Fibroblast of the aortic adventitia (primary cell): Measurements from ENCODE around the gene FCN2. TPM values are rescaled to one million over a fixed set of nuclear protein-coding genes. Genes with fewer than 3 reads are reported as not detected.

Experiments
- DNase-seq: peaks from one replicate; pipeline ENCODE4 v3.0.0-alpha.2; 2010; ENCODE audit warnings: low read depth
- H3K4me3 ChIP-seq: 2 replicates; pipeline ENCODE4 v1.5.1; 2011; ENCODE audit warnings: low read depth, mild to moderate bottlenecking, control low read depth, low read length, moderate library complexity
- total RNA-seq: library from RNA; depleted of rRNA; stranded (reverse); fragments of >200 nt; gene quantifications from 2 replicates; pipeline ENCODE4 v1.2.3, GENCODE V29; 2012; ENCODE audit warnings: low replicate concordance
- TF ChIP-seq, protein P1 (sequence below): IDR thresholded peaks from 2 replicates; pipeline ENCODE4 v1.5.1; 2011; ENCODE audit warnings: mild to moderate bottlenecking, low read length, control low read depth, inconsistent platforms; ENCODE audit not compliant: insufficient read depth

Gene FCN2
- total RNA-seq, 1 donor, result not detected

DNA sequence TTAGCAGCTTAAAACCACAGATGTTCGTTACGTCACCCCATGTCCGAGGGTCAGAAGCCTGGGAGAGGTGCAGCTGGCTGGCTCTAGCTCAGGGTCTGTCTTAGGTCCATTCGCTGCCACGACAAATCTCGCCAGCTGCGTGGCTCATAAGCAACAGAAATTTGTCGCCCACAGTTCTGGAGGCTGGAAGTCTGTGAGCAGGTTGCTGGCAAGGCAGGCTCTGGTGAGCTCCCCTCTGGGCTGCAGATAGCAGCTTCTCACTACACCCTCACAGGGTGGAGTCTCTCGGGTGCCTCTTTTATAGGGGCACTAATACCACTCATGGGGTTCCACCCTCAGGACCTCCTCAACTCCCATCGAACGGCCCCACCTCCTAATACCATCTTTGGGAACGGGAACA, 40.1 kb upstream of the FCN2 start:
- DNase-seq, result no peak
- TF ChIP-seq, protein P1, sequence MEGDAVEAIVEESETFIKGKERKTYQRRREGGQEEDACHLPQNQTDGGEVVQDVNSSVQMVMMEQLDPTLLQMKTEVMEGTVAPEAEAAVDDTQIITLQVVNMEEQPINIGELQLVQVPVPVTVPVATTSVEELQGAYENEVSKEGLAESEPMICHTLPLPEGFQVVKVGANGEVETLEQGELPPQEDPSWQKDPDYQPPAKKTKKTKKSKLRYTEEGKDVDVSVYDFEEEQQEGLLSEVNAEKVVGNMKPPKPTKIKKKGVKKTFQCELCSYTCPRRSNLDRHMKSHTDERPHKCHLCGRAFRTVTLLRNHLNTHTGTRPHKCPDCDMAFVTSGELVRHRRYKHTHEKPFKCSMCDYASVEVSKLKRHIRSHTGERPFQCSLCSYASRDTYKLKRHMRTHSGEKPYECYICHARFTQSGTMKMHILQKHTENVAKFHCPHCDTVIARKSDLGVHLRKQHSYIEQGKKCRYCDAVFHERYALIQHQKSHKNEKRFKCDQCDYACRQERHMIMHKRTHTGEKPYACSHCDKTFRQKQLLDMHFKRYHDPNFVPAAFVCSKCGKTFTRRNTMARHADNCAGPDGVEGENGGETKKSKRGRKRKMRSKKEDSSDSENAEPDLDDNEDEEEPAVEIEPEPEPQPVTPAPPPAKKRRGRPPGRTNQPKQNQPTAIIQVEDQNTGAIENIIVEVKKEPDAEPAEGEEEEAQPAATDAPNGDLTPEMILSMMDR, result no peak

DNA sequence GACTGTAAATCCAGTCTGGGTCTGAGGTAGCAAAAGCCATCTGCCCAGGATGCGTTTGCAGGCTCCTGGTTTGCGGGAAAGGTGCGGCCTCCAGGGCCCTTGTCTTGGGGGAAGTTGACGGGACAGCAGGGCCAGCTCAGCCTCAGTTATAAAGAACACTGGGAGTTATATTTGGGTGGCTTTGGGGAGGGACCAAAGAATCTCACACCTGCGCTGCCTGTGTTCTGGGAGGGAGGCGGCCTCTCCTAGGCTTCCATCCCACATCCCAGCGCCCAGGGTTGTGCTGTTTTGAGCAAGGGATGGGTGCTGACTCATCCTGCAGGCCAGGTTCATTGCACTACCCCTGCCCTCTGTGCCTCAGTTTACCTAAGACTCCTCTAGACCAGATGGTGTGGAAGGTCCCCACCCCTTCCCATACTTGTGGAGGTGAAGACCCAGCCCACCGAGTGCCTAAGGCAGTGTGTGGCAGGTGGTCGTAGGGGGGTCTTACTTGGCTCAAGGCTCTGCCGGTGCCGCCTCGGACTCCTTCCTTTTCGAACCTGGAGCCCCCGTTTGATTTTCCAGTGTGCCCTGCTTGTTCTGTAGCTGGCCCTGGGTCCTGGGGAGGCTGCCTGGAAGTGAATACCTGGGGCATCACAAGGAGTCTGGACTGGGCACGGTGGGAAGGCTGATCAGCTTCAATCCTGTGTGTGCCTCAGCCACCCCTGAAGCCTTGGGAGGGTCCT, 39.3 kb upstream of the FCN2 start:
- no peak for DNase-seq
- H3K4me3 ChIP-seq, result no peak overlapping the region
- TF ChIP-seq, protein P1, result no peak

More for the DNA sequence above, 40.1 kb upstream of the FCN2 start:
- H3K4me3 ChIP-seq, result no peak overlapping the region

DNA sequence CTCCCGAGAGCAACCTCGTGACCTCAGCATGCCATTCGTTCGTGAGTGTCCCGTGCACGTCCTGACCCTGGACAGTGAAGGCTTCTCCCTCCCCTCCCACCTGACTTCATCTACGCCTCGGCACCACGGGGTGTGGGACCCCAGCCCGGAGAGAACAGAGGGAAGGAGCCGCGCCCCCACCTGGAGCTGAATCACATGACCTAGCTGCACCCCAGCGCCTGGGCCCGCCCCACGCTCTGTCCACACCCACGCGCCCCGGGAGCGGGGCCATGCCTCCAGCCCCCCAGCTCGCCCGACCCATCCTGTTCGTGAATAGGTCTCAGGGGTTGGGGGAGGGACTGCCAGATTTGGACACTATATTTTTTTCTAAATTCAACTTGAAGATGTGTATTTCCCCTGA, 38.3 kb upstream of the FCN2 start:
- TF ChIP-seq, protein P1, result no peak
- DNase-seq, result no peak
- no peak overlapping the region for H3K4me3 ChIP-seq

DNA sequence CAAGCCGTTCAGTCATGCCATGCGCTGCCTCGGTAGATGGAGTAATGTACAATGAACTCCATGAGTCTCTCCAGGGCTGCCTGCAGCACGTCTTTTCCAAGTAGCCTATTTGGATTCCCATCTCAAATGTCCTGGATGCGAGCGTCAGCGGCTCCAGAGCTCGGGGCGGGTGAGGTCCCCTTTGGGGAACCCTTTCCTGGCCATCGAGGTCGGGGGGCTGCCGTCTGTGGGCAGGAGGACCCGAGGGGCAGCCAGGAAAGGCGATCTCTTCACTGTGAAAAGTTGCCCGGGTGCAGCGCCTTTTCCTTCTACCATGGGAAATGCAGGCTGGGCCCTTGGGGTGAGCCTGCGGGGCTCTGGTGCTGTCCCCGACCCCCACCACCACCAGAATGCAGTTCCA, 36.9 kb upstream of the FCN2 start:
- TF ChIP-seq, protein P1, result no peak
- DNase-seq, result no peak
- H3K4me3 ChIP-seq, result no peak overlapping the region

DNA sequence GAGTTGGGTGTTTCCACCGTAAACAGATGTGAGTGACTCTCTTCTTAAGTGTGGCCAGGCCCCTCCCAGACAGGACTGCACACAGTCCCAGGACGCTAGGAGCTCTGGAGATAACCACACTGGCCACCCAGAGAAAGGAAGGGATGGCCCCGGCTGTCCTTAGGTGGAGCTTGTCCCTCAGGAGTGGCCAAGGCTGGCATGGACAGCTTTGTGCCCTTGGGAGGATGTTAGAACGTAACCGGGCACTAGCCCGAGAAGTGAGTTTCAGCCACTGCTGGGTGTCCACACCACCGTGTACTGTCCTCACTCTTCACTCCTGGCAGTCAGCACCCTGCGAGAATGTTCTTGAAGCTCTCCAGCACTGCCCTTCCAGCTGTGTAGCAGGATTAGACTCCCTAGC, 35.8 kb upstream of the FCN2 start:
- no peak for DNase-seq
- TF ChIP-seq, protein P1, result no peak
- no peak overlapping the region for H3K4me3 ChIP-seq

DNA sequence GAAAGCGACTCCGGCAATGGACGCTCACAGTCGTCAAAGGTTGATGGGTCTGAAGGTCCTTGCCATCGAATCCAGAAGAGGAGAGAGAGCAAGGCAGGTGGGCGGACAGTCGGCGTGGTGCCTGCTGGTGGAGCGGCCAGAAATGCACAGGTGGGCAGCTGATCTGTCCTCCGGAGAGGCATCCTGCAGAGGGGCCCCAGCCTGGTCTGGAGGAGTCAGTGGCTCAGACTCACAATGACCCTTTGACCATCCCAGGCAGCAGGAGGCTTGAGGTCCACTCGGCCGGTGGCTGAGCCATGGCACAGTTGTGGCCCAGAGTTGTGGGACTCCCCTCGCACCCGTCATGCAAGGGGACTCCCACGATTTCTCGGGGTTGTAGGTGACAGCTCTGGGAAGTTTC, 34.4 kb upstream of the FCN2 start:
- no peak for DNase-seq
- TF ChIP-seq, protein P1, result no peak

DNA sequence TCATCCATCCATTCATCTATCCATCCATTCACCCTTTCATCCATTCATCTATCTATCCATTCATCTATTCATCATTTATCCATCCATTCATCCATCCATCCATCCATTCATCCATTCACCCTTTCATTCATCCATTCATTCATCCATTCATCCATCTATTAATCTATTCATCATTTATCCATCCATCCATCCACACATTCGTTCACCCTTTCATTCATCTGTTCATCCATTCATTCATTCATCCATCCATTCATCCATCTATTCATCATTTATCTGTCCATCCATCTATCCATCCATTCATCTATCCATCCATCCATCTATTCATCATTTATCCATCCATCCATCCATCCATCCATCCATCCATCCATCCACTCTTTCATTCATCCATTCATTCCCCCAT, 33.9 kb upstream of the FCN2 start:
- H3K4me3 ChIP-seq, result no peak overlapping the region
- no peak for DNase-seq
- TF ChIP-seq, protein P1, result no peak

More for the DNA sequence above, 34.4 kb upstream of the FCN2 start:
- no peak overlapping the region for H3K4me3 ChIP-seq
